ENCODE results near the gene SERPINF2.
"Not testable (repeated sequence)": the region's sequence is repeated elsewhere in the genome, so short reads cannot be mapped to it uniquely, and the experiment has no call there.

Gene SERPINF2

GRCh38 chr17:1742371-1743087 lies at the start of gene SERPINF2:
SERPINF2 (plus strand) TSS chr17:1742871; CDS start chr17:1744996, 2,125 bp downstream.
- H3K4me1 Mint-ChIP-seq: peaks cover 6% of the 10 kb centered on the region
- DNase-seq (ENCODE audit: low spot score in 2 of 2): no peak
- no peak within 1 kb of the TSS for H3K27ac Mint-ChIP-seq

DNA sequence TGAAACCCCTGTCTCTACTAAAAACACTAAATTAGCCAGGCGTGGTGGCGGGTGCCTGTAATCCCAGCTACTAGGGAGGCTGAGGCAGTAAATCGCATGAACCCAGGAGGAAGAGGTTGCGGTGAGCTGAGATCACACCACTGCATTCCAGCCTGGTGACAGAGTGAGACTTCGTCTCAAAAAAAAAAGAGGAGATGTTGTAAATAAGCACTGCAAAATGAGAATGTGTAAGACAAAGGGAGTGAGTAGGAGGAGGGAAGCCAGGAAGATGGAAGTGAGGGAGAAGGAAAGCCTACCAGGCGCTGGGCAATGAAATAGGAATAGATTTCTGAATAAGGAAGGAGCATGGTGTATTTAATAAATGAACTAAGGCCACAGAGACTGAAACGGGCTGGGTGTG lies 49.3 kb upstream of the SERPINF2 start:
- Mint-ChIP-seq H3K27me3 (peaks cover 10% of the 10 kb centered on the region), H3K27ac (no peak overlapping the region)

More at GRCh38 chr17:1742371-1743087, at the start of gene SERPINF2:
- H3K9me3 Mint-ChIP-seq: no peaks in the 10 kb centered on the region
- H3K27me3 Mint-ChIP-seq: no peaks in the 10 kb centered on the region
- no peak within 1 kb of the TSS for H3K4me3 Mint-ChIP-seq
- H3K36me3 Mint-ChIP-seq: peaks cover 13% of the 10 kb centered on the region
- no peak for ATAC-seq (ENCODE audit: low read depth)

GRCh38 chr17:1695365-1695764 lies 47.3 kb upstream of the SERPINF2 start:
- DNase-seq (ENCODE audit: low spot score in 2 of 2) (no peak), ATAC-seq (ENCODE audit: low read depth) (peak; percentile 34)
- no peaks in the 10 kb centered on the region for H3K4me1 Mint-ChIP-seq
- peaks cover 10% of the 10 kb centered on the region for H3K27me3 Mint-ChIP-seq
- no peak overlapping the region for H3K4me3 Mint-ChIP-seq
- H3K9me3 Mint-ChIP-seq: peaks cover 4% of the 10 kb centered on the region
- peaks cover 2% of the 10 kb centered on the region for H3K36me3 Mint-ChIP-seq
- H3K27ac Mint-ChIP-seq: no peak overlapping the region

More for the DNA sequence above, 49.3 kb upstream of the SERPINF2 start:
- Mint-ChIP-seq H3K9me3 (peaks cover 4% of the 10 kb centered on the region), H3K36me3 (peaks cover 2% of the 10 kb centered on the region), H3K4me3 (no peak overlapping the region), H3K4me1 (no peaks in the 10 kb centered on the region)
- no peak for ATAC-seq (ENCODE audit: low read depth)
- no peak for DNase-seq (ENCODE audit: low spot score in 2 of 2)

GRCh38 chr17:1697681-1698080 lies 45.0 kb upstream of the SERPINF2 start:
- H3K9me3 Mint-ChIP-seq: peaks cover under 1% of the 10 kb centered on the region

GRCh38 chr17:1699891-1700290 lies 42.8 kb upstream of the SERPINF2 start:
- not testable (repeated sequence) for H3K27ac Mint-ChIP-seq; H3K9me3 Mint-ChIP-seq; H3K27me3 Mint-ChIP-seq; ATAC-seq (ENCODE audit: low read depth); H3K4me1 Mint-ChIP-seq; H3K4me3 Mint-ChIP-seq; DNase-seq (ENCODE audit: low spot score in 2 of 2); H3K36me3 Mint-ChIP-seq

More at GRCh38 chr17:1697681-1698080, 45.0 kb upstream of the SERPINF2 start:
- H3K36me3 Mint-ChIP-seq: no peaks in the 10 kb centered on the region
- no peaks in the 10 kb centered on the region for H3K4me1 Mint-ChIP-seq
- H3K4me3 Mint-ChIP-seq: no peak overlapping the region
- DNase-seq (ENCODE audit: low spot score in 2 of 2) (no peak), ATAC-seq (ENCODE audit: low read depth) (no peak)
- H3K27me3 Mint-ChIP-seq: peaks cover 5% of the 10 kb centered on the region
- no peak overlapping the region for H3K27ac Mint-ChIP-seq

GRCh38 chr17:1703063-1703462 lies 39.6 kb upstream of the SERPINF2 start:
- H3K9me3 Mint-ChIP-seq: no peaks in the 10 kb centered on the region

DNA sequence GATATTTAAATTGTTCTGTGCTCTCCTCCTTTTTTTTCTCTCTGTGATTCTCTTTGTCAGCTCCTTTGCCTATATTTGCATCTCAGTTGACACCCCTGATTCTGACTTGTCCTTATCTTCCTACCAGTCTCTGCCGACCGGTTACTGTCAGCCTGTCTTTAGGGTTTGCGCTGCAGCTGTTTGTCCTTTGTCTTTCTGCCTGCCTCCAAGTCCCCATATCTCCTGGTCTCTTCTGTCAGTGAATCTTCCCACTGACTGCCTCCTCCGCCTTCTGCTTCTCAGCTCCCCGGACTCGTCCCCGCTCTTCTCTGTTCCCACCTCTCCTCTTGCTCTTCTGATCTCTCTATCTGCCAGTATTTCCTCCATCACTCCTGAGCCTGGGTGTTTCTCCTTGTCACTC lies 37.7 kb upstream of the SERPINF2 start:
- no peak overlapping the region for H3K4me3 Mint-ChIP-seq
- peaks cover 19% of the 10 kb centered on the region for H3K27me3 Mint-ChIP-seq
- ATAC-seq (ENCODE audit: low read depth): no peak
- H3K9me3 Mint-ChIP-seq: no peaks in the 10 kb centered on the region
- no peak for DNase-seq (ENCODE audit: low spot score in 2 of 2)
- no peaks in the 10 kb centered on the region for H3K4me1 Mint-ChIP-seq
- H3K27ac Mint-ChIP-seq: no peak overlapping the region
- no peaks in the 10 kb centered on the region for H3K36me3 Mint-ChIP-seq

More at GRCh38 chr17:1703063-1703462, 39.6 kb upstream of the SERPINF2 start:
- no peaks in the 10 kb centered on the region for H3K36me3 Mint-ChIP-seq
- H3K27me3 Mint-ChIP-seq: peaks cover 17% of the 10 kb centered on the region
- DNase-seq (ENCODE audit: low spot score in 2 of 2) (no peak), ATAC-seq (ENCODE audit: low read depth) (no peak)
- no peaks in the 10 kb centered on the region for H3K4me1 Mint-ChIP-seq
- H3K4me3 Mint-ChIP-seq: no peak overlapping the region
- no peak overlapping the region for H3K27ac Mint-ChIP-seq

- ATAC-seq (ENCODE audit: low read depth) (no peak), DNase-seq (ENCODE audit: low spot score in 2 of 2) (no peak)
- Mint-ChIP-seq H3K36me3 (no peaks in the 10 kb centered on the region), H3K27ac (no peak overlapping the region), H3K4me3 (no peak overlapping the region), H3K4me1 (peaks cover 4% of the 10 kb centered on the region), H3K9me3 (no peaks in the 10 kb centered on the region), H3K27me3 (peaks cover 28% of the 10 kb centered on the region)
These were observed 35.6 kb upstream of the SERPINF2 start for GRCh38 chr17:1707107-1707506.

DNA sequence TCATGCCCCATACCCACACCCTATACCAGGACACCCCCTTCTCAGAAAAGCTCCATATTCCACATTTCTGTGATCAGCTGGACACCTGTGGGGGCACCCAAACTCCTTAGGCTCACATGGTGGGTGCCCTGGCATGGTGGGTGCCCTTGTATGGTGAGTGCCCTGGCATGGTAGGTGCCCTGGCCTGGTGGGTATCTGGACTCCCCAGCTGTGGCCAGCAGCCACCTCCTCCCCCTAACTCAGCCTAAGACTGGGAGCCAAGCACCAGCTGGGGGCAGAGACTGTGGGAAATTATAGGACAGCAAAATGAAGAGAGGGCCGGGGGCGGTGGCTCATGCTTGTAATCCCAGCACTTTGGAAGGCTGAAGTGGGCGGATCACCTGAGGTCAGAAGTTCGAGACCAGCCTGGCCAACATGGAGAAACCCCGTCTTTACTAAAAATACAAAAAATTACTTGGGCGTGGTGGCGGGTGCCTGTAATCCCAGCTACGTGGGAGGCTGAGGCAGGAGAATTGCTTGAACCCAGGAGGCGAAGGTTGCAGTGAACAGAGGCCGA lies 33.8 kb upstream of the SERPINF2 start:
- not testable (repeated sequence) for ATAC-seq (ENCODE audit: low read depth); H3K27ac Mint-ChIP-seq; DNase-seq (ENCODE audit: low spot score in 2 of 2); H3K9me3 Mint-ChIP-seq; H3K4me1 Mint-ChIP-seq; H3K36me3 Mint-ChIP-seq
- Mint-ChIP-seq H3K27me3 (peaks cover 26% of the 10 kb centered on the region), H3K4me3 (peak overlapping the region; percentile 53)

GRCh38 chr17:1709403-1709951 lies 33.2 kb upstream of the SERPINF2 start:
- no peaks in the 10 kb centered on the region for H3K9me3 Mint-ChIP-seq

DNA sequence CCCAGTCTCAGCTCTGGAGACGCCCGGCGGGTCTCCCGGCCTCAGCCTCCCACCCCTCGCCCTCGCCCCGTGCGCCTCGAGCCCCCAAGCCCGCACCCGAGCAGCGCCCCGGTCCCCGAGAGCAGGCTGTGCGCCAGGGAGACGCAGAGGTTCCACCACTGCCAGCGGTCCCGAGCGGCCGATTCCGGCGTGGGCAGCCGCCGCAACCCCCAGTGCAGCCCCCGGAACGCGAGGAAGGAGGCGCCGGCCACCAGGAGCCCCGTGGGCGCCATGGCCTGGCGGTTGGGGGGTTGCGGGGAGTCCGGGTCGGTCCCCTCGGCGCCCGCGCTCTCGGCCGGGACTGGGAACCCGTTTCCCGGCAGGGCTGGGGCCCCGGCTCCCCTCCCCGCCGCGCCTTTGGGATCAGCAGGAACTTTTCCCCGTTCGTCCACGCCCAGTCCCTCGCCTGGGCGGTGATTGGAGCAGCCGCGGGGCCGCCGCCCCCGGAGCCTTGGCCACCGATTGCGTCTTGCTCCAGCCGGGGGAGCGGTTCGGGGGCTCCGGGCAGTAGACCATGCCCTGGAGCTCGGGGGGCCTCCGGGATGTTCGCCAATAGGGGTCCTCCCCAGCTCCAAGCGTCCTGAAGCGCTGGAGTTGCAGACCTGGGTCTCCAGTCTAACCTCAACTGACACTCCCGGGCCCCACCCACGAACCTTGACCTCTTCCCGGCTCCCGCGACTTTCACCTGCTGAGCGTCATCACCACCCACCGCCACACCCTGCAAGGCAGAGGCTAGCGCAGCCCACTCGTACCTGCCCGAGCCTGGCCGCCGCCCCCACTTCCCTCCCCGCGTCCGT lies 32.5 kb upstream of the SERPINF2 start, which contains the start of gene TLCD2:
TSS of gene TLCD2 (minus strand) at position 407 of the 836 bp plus-strand sequence. CDS start at position 272, 135 bp downstream.
- ATAC-seq (ENCODE audit: low read depth) (peak; percentile 48), DNase-seq (ENCODE audit: low spot score in 2 of 2) (peak in 1 of 2 donors; percentile 34)
- no peaks in the 10 kb centered on the region for H3K9me3 Mint-ChIP-seq
- no peak within 1 kb of the TSS for H3K27ac Mint-ChIP-seq
- H3K27me3 Mint-ChIP-seq: peaks cover 27% of the 10 kb centered on the region
- H3K4me1 Mint-ChIP-seq: peaks cover 10% of the 10 kb centered on the region
- H3K36me3 Mint-ChIP-seq: no peaks in the 10 kb centered on the region
- H3K4me3 Mint-ChIP-seq: peak within 1 kb of the TSS; percentile 58

More at GRCh38 chr17:1709403-1709951, 33.2 kb upstream of the SERPINF2 start:
- H3K4me3 Mint-ChIP-seq: peak overlapping the region; percentile 30
- no peak overlapping the region for H3K27ac Mint-ChIP-seq
- peaks cover 7% of the 10 kb centered on the region for H3K4me1 Mint-ChIP-seq
- peaks cover 28% of the 10 kb centered on the region for H3K27me3 Mint-ChIP-seq
- DNase-seq (ENCODE audit: low spot score in 2 of 2): no peak
- no peaks in the 10 kb centered on the region for H3K36me3 Mint-ChIP-seq
- no peak for ATAC-seq (ENCODE audit: low read depth)

GRCh38 chr17:1710807-1711553 lies 31.7 kb upstream of the SERPINF2 start:
- Mint-ChIP-seq H3K9me3 (no peaks in the 10 kb centered on the region), H3K27ac (no peak overlapping the region), H3K4me3 (peak overlapping the region; percentile 58), H3K4me1 (peaks cover 11% of the 10 kb centered on the region), H3K27me3 (peaks cover 24% of the 10 kb centered on the region), H3K36me3 (no peaks in the 10 kb centered on the region)
- DNase-seq (ENCODE audit: low spot score in 2 of 2) (no peak), ATAC-seq (ENCODE audit: low read depth) (no peak)

- H3K4me1 Mint-ChIP-seq: peaks cover 12% of the 10 kb centered on the region
- no peak overlapping the region for H3K27ac Mint-ChIP-seq
- H3K4me3 Mint-ChIP-seq: no peak overlapping the region
- H3K27me3 Mint-ChIP-seq: peaks cover 24% of the 10 kb centered on the region
- no peaks in the 10 kb centered on the region for H3K9me3 Mint-ChIP-seq
- ATAC-seq (ENCODE audit: low read depth): no peak
- DNase-seq (ENCODE audit: low spot score in 2 of 2): no peak
- no peaks in the 10 kb centered on the region for H3K36me3 Mint-ChIP-seq
These were observed 30.9 kb upstream of the SERPINF2 start for GRCh38 chr17:1711804-1712203.
